Measurements from ENCODE around the gene TUBA8.
"Not testable (repeated sequence)": the region's sequence is repeated elsewhere in the genome, so short reads cannot be mapped to it uniquely, and the experiment has no call there.

The TUBA8 gene

DNA sequence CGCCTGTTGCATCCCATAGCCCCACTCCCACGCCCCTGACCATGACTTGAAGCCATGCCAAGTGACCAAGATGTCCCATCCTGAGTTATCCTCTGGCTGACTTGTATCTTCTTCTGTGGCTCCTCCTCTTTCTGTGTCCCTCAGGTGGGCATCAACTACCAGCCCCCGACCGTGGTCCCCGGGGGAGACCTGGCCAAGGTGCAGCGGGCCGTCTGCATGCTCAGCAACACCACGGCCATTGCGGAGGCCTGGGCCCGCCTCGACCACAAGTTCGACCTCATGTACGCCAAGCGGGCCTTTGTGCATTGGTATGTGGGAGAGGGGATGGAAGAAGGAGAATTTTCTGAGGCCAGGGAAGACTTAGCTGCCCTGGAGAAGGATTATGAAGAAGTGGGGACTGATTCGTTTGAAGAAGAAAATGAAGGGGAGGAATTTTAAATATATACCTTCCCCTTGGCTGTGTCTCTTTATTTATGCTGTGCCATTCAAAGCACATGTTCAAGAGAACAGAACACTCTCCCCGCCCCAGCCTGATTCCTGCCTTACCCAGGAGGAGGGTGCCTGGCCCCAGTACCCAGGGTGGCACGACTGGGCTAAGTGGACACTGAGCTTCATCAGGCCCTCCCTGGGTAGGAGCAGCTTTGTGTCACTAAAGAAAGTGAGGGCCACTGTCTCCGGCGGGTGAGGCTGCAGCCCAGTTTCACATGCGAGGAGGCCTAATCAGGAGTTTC is 20.3 kb downstream of the TUBA8 start:
- DNase-seq (ENCODE audit: low read depth), result no peak

DNA sequence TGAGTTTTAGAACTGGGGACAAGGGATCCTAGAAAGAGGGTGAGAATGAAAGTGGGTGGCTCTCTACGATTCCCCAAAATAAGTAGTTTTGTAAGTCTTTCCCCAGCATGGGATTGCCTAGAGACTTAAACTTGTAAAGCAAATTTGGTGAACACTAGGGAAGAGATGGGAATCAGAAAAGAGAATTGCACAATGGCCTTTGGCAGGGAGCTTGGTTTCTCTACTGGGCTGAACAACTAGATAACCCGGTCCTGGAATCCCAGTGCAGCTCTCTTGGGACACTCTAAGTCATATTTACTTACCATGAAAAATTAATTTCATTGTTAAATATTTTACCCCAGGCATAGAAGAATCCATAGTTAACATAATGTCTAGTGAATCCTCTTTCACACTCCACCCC is 22.8 kb downstream of the TUBA8 start:
- no peak for DNase-seq (ENCODE audit: low read depth)

DNA sequence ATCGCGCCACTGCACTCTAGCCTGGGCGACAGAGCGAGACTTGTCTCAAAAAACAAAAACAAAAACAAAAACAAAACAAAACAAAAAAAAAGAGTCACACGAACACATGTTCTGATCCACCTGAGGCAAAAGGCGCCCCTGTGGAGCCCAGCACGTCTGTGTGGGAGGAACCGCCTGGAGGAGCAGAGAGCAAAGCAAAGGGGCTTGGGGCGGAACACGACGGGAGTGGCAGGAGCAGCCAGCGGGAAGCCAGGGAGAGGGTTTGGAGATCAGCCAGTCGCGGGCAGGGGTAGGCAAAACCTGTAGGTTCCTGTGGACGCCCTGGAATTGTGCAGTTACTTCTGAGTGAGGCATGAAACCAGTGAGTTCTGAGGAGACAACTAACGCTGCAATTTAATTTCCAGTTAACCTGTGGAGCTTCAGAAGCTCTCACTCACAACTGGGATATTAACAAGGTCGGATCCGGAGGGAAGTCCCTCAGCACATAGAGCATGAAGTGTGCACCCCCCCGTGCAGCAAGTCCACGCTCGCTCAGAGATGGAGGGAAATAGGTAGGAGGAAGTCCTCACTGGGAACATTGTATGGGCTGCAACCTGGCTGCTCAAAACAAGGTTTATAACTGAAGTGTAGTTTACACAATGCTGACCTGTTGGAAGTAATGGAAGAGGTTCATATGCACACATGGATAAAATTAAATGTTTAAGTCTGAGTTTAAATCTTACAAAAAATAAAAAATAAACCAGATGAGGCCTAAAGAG is 26.1 kb downstream of the TUBA8 start:
- DNase-seq (ENCODE audit: low read depth), result no peak

DNA sequence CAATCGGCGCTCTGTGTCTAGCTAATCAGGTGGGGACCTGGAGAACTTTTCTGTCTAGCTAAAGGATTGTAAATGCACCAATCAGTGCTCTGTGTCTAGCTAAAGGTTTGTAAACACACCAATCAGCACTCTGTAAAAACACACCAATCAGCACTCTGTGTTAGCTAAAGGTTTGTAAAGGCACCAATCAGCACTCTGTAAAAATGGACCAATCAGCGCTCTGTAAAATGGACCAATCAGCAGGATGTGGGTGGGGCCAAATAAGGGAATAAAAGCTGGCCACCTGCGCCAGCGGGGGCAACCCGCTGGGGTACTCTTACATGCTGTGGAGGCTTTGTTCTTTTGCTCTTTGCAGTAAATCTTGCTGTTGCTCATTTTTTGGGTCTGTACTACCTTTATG is 30.4 kb downstream of the TUBA8 start:
- not testable (repeated sequence) for DNase-seq (ENCODE audit: low read depth)

DNA sequence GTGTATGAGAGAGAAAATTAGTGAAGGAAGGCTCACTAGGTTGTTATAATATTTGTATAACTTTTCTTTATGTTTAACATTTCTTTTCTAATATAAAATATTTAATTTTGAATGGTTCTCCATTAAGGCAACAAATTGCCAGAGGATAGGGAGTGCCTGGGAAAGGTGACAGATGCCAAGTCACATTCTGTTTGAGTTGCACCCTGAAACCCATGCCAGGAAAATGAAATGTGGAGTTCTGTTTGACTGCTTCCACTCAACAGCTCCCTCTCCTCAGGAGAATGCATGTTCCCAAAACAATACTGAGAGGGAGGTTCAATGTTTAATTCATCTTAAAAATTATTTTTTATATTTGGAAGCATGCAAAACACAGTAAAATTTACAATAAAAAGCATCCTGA is 33.5 kb downstream of the TUBA8 start:
- DNase-seq (ENCODE audit: low read depth), result no peak

DNA sequence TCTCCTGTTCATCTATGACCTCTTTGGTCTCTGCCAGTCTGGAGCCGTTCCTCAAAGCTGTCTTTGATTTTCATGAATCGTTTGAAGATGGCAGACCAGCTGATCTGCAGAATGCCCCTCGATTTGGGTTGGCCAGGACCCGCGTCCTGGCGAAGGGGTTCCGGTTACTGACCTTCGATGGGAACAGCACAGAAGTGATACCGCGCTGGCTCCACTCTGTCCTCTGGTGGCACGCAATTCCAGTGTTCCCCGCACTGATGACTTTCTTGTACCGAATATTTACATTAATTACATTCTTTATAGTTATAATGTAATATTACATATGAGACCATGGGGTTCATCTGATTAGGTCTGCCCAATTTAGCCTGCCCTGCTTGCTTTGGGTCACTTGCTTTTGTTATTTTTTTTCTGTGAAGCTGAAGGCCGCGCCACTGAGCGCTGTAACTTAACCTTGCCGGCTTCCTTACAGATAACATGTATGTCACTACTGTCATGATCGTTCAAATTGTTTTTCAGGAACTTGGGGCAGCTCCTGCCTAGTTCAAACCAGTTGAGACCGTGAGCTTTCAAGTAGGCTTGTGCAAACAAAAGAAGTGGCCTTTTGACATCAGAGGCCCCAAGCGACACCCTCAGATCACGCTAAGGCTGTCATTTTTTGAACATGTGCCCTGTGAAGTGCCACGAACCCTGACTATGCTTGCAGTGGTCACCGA is 35.2 kb downstream of the TUBA8 start:
- no peak for DNase-seq (ENCODE audit: low read depth)

DNA sequence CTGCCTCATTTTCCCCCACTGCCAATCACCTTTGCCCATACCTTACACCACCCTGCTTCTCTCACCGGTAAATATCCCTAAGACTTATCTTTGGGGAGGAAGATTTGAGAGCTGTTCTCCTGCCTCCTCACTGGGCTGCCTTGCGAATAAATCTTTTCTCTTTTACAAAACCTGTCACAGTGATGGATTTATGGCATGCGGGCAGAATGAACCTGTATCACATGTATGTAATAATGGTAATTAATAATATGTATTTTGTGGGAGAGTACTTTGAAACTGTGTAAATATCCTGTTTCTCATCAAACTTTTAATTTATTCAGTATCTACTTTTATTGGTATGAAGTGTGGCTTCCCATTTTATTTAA is 35.8 kb downstream of the TUBA8 start:
- DNase-seq (ENCODE audit: low read depth), result no peak

DNA sequence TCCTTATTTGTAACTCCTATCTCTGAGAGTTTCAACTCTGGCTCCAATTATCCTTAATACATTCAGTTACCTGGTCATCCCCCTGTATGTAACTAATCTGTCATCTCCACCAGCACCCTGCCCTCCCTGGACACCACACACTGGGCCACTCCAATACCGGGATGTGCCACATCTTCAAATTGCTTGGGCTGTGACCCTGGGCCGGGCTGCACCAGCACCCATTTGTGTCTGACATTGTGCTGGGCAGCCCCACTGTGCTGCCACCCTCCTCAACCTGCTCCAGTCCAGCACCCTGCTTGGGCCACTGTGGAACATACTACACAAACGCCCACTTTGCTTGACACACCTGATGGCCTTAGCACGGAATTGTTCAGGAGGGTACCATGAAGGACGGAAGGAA is 37.2 kb downstream of the TUBA8 start:
- no peak for DNase-seq (ENCODE audit: low read depth)

DNA sequence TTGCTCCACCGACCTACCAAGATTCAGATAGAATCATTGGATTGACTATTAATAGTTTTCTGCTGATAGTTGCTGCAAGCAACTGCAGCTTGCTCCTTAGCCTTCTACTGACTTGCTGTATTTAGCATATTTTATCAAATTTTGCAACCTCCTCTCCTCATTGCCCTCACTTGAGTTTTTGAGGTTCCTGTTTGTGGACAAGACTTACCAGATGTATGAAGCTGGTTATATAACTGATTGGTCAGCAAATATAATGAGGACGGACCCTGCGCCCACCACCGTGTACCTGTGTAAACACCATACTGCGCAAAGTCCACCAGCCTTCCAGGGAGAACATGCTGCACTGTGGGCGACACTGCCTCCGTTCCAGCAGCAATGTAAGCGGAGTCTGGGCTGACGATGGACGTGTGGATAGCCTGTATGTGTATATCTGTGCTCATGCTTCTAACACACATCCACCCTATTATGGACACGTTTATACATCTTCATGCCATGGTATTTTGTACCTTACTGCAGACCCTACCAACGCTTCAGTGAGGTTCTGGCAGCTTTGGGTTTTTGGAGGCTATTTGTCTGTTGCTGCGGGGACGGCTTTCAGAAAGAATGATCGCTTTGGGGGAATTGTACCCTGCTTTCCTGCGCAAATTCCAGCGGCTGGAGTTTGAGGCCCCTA is 37.8 kb downstream of the TUBA8 start:
- DNase-seq (ENCODE audit: low read depth), result no peak

DNA sequence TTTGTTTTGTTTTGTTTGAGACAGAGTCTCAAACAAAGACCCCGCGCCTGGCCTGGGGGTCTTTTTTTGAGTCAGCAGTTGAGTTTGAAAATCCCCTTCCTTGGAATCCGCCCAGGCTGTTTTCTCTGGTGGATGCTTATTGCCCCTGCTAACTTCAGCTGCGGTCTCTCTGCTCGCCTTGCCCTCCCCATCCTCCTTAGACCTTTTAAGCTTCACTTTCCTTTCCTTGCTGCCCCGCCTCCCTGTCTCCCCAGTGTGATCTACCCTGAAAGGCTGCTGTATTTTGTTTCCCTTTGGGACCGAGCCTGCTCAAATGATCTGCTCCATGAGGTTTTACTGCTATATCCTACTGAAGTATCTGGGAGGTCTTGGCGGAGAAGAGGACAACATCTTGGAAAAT is 41.9 kb downstream of the TUBA8 start:
- DNase-seq (ENCODE audit: low read depth), result no peak

DNA sequence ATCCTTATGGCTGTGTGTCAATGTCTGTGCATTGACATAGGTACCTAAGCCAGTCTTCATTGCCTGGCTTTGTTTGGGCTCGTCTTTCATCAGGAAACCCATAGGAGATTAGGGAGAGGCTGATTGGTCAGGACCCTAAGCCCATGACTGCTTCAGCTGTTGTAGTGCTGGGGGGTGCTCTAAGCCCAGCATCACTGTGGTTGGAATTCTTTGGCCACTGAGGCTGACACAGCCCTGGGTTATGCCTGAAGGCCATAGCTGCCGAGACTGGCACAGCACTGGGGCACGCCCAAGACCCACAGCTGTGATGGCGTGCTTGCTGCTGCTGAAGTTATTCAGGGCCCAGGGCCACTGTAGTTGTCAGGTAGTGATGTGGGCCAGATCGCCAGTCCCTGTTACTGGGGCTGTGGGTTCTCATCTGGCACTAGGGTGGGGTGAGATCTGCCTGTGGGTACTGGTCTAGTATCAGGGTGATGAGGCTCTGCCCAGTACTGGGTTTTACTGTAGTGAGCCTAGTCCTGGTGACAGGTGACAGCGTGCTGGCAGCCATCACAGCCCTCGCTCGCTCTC is 44.3 kb downstream of the TUBA8 start:
- no peak for DNase-seq (ENCODE audit: low read depth)

DNA sequence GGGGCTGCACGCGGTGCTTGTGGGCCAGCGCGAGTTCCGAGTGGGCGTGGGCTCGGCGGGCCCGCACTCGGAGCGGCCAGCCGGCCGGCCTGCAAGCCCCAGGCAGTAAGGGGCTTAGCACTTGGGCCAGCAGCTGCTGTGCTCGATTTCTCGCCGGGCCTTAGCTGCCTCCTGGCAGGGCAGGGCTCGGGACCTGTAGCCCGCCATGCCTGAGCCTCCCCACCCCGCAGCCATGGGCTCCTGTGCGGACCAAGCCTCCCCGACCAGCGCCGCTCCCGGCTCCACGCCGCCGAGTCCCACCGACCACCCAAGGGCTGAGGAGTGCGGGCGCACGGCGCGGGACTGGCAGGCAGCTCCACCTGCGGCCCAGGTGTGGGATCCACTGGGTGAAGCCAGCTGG is 44.9 kb downstream of the TUBA8 start:
- not testable (repeated sequence) for DNase-seq (ENCODE audit: low read depth)

DNA sequence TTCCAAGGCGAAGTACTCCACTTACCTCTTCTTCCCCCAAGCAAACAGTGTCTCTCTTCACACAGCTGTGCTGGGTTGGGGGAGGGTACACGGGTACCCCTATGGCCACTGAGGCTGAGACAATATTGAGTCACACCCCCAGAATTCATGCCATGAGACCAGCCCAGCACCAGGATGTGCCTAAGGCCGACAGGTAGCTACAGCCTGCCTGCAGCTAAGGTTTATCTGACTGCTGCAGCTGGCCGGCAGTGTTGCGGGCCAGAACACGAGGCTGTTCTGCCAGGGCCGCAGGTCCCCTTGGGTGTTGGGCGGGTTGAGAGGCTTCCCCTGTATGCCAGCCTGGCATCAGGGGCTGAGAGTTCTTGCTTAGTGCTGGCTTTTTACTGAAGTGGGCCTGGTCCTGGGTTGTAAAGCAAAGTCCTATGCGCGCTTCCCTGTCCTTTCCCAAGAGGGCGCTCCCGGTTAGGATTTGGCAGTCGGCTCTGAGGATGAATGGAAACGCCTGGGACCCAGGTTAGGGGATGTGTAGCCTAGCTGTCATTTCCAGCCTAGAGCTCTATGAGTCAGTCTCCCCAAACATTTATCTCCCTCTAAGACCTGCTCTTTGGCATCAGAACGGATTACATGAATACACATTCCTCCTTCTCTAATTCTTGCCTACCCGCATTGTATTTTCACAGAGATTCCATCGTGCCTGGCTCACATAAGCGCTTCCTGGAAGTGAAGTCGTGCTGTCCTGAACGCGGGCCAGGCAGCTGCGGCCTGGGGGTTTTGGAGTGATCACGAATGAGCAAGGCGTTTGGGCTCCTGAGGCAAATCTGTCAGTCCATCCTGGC is 46.5 kb downstream of the TUBA8 start:
- DNase-seq (ENCODE audit: low read depth), result peak; percentile 15

DNA sequence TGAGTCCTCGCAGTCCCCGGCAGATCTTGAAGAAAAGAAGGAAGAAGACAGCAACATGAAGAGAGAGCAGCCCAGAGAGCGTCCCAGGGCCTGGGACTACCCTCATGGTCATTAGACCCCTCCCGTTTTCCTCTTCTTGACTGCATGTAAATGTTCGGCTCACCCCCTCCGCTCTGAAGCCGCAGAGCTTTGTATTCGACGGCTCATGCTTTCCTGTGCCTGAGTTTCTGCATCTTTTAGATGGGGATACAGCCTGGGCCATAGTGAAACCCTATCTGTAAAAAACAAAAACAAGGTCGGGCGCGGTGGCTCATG is 47.1 kb downstream of the TUBA8 start:
- DNase-seq (ENCODE audit: low read depth), result no peak

DNA sequence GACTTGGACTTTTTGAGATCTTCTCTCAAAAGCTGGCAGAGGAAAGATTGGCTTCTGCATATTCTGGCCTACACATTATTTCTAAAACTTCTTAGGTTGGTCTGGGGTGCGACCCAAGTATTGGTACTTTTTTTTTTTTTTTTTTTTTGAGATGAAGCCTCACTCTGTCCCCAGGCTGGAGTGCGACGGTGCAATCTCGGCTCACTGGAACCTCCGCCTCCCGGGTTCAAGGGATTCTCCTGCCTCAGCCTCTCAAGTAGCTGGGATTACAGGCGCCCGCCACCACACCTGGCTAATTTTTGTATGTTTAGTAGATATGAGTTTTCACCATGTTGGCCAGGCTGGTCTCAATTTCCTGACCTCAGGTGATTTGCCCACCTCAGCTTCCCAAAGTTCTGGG is 50.0 kb downstream of the TUBA8 start:
- DNase-seq (ENCODE audit: low read depth), result not testable (repeated sequence)

DNA sequence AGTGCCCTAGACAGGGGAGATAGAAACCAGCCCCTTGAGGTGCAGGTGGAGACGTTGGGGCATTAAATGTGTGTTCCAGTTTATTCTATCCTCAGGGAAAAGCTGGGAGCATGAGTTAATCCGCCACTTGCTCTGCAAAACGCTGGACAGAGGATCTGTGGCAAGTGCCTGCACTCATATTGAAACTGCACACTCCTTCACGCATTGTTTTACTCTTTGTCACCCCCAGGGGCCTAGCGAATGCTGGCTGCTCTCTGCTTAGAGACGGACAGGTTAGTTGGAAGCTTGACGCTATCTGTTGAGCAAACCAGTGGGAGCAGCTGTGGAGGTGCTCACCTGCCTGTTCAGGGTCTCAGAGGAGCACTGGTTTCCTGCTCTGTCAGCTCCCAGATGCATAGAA is 53.2 kb downstream of the TUBA8 start:
- DNase-seq (ENCODE audit: low read depth), result not testable (repeated sequence)

DNA sequence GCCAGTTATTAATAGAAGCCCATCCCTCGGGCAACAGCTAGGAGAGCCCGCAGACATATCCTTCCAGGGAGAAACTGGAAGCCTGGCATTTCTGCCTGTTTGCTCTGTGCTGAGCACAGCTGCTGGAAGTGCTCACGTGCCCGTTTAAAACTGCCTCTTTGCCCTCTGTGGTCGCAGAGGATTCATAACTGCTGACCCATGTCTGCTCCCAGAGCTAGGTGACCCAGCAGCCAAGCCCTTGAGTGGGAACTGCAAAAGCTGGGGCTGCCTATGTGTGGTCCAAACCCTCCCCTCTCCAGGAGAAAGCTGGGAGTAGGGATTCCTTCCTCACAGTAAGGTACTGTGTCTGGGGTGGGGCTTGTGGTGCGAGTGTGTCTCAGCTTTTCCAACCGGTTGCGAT is 54.0 kb downstream of the TUBA8 start:
- DNase-seq (ENCODE audit: low read depth), result not testable (repeated sequence)

DNA sequence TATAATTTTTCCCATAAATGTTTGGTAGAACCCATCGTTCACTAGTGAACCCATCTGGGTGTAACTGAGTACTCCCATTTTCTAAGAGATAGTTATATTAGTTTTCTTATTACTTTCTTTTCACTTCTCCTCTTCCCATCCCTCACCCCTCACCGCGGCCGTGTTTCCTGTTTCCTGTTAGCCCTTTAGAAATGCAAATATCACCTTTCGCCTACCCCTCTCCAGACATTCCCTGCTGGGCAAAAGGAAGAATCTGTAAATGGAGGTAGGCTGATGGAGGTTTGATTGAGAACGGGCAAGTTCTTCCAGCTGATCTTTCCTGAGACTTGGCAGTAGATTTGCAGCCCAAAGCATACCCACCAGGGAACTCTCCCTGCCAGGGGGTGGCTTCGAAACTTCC is 54.7 kb downstream of the TUBA8 start:
- not testable (repeated sequence) for DNase-seq (ENCODE audit: low read depth)

DNA sequence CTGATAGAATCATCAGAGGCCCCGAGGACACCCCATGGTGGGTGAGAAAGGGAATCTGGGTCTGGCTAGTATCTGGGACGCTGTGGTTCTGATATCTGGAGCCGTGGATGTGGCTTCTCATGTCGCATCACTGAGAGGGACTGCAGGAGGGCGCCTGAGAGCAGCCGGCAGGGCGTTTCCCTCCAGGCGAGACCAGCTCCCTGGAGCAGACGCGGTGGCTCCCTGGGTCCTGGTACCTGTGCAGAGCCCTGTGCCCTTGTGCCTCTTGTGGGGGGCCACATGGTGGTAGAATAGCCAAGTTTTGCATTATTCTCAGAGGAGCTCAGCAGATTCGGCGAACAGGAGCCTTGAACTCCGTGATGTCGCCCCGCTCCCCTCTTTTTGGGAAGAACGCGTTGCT is 59.7 kb downstream of the TUBA8 start:
- DNase-seq (ENCODE audit: low read depth), result not testable (repeated sequence)

DNA sequence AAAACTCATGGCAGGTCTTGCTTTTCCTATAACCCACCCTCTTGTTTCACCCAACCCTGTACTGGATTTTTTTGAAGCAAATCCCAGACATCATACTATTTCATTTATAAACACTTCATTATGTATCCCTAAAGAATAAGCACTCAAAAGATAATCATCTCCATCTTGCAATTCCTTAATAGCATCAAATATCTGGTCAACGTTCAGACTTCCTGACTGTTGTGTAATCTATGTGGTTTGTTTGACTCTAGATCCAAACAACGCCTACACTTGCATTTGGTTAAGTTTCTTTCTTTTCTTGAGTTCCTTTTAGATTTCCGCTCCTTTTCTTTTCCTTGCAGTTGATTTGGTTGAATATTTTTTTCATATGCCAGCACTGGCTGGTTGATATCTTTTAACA is 61.6 kb downstream of the TUBA8 start:
- DNase-seq (ENCODE audit: low read depth), result not testable (repeated sequence)

DNA sequence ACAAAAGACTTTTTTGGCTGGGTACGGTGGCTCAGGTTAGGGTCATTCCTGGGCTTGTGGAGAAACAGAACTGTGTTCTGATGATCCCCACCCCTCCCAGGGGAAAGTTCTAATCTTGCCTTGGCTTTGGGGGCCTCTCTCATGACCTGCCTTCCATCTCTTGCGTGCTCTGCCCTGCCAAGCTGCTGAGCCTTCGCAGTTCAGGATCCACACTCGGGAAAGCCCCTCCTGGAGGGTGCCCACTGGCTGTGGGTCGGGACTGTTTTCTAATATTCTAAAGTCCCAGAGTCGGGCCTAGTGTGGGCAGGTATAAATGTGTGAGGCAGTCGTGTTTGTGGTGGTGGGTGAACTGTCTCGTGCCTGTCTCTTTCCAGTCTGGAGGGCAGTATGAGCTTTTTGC is 62.2 kb downstream of the TUBA8 start:
- not testable (repeated sequence) for DNase-seq (ENCODE audit: low read depth)

Measured in CMK (cell line).